Dermis microvascular lymphatic vessel endothelial cell (primary cell): ENCODE measurements around the gene MIER2. TPM values are rescaled to one million over a fixed set of nuclear protein-coding genes. Genes with fewer than 3 reads are reported as not detected.

ENCODE experiments used
- DNase-seq, 2 donors: peaks; one replicate each; pipeline versions ENCODE4 v3.0.0 to v3.0.0-alpha.2; 2010; ENCODE audit warnings: low read depth in 2 of 2
- total RNA-seq: library from RNA; depleted of rRNA; stranded (reverse); fragments of >200 nt; gene quantifications from 2 replicates; pipeline ENCODE4 v1.2.1, GENCODE V29; 2014

The MIER2 gene
- total RNA-seq, 1 donor from 2014 or later, result 7.7 TPM

- no peak for DNase-seq
These were observed 10.1 kb downstream of the MIER2 start for GRCh38 chr19:334296-335071.

GRCh38 chr19:330503-330902, 14.1 kb downstream of the MIER2 start:
- no peak for DNase-seq

- DNase-seq, result no peak
These were observed 14.7 kb downstream of the MIER2 start for GRCh38 chr19:329876-330275.

DNA sequence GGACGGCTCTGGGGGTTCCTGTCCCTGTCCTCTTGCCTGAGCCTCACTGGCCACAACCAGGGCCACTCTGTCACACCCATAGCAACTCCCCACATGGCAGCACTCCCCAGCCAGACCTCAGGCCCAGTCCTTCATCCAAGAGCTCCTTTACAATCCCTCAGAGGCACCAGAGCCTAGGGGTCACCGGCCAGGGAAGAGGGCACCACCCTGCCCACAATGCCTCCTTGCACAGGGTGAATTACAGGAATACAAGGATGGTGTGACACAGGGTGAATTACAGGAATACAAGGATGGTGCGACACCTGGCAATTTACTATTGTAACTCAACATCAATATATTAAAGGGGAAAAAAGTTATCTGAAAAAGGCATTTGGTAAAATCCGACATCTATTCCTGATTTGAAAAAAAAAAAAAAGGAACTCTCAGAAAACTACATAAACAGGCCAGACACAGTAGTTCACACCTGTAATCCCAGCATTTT, 16.5 kb downstream of the MIER2 start:
- no peak for DNase-seq

DNA sequence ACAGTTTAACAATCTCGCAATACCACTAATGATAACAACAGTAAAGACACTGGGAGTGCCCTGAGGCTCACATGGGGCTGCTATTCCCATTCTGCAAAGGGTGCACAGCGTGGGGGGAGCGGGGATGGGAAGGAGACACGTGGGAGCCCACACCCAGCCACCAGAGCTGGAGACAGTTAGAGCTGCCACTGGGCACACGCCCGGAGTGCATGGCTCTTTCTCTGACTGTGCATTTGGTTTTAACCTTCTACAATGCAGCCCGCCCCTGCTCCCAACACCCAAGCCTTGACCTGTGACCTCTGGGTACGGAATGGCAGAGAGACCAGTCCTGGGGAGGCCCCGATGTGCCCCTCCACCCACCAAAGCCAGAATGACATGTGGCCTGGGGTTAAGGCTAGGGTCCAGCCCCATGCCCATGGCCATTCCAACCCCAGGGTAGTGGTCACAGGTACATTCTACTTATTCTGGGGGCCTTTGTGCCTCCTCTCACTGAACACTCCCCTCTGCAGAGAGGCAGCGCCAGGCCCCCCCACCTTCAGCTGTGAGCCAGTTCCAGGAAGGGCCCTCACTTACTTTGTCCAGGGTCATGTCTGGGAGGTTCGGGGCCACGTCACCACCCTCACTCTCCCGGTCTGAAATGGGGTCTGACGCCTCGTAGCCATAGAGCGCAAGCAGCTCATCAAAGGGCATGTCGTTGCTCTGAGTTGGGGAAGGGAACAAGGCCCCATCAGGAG, 17.1 kb downstream of the MIER2 start:
- no peak for DNase-seq

GRCh38 chr19:326871-327270, 17.7 kb downstream of the MIER2 start:
- no peak for DNase-seq

GRCh38 chr19:325937-326565, 18.5 kb downstream of the MIER2 start:
- DNase-seq, result no peak

DNA sequence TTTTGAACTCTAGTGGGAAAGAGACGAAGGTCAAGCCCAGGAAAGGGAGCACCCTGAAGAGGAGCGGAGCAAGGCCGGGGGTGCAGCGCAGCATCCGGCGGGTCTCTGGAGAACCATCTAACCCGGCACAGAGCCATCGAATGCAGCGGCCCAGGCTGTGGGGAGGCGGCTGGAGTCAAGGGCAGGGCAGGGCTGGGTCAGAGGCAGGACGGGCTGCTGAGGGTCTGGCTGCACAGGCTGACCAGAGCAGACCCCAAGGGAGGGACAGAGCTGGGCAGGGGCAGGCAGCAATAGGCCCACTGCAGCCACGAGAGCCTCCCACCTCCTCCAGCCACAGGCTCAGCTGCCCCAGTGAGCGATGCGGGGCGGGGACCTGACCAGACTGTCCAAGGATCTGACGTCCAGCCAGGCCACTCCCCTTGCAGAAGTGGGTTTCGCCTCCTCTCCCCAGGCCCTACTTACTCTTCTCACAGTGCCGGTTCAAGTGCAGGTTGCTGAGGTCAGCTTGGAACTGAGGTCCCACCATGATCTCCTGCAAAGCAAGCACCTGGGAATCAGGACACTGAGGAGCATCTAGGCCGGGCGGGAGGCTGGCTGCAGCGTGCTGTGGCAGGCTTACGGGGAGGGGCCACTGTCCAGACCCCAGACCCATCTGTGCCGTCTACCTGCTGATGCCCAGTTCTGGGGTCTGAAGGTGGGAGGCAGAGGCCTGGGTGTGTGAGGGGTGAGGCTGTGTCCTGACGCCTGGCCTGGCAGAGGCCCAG, 19.2 kb downstream of the MIER2 start:
- DNase-seq, result no peak

DNA sequence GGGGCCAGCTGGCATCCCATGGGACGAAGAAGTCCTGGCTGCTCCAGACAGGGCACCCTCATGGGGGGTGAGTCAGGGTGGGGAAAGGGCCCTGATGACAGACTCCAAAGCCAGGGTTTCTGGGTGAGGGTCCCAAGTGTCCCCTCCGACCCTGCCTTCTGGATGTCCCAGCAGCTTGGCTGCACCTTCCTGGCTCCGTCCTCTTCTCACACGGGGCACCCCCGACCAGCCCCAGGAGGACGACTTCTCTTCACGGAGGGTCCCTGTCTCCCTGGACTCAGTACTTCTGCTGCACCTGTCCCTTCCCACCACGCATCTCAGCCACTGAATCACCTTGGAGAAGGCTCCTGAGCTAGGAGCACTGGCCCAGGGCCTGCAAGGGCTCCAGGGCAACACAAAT, 19.9 kb downstream of the MIER2 start:
- DNase-seq, result no peak

DNA sequence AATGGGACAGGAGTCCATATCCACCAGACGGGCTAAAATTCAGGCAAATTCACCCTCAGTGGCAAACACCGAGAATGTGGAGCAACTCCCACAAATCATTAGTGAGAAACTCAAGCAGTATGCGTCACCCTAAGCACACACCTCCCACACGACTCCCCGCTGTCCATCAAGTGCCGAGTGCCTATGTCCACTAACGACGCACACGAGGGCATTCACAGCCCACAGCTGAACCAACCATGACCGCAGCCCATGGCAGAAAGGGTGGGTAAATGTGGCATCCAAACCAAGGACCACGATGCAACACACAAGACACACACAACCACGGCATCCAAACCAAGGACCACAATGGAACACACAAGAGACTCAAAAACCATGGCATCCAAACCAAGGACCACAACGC, 22.0 kb downstream of the MIER2 start:
- no peak for DNase-seq

DNA sequence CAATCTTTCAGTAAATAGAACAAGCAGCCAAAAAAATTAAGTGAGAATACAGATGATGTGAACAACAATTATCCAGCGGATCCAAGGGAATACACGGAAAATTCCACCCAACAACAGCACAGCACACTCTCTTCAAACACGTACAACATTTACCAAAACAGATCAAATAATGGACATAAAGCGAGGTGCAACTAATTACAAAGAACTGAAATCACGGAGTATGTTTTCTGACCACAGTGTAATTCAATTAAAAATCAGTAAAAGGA, 26.2 kb downstream of the MIER2 start:
- no peak for DNase-seq

- DNase-seq, result no peak
These were observed 26.7 kb downstream of the MIER2 start for GRCh38 chr19:317710-318508.

- no peak for DNase-seq
These were observed 28.8 kb downstream of the MIER2 start for GRCh38 chr19:315811-316210.

DNA sequence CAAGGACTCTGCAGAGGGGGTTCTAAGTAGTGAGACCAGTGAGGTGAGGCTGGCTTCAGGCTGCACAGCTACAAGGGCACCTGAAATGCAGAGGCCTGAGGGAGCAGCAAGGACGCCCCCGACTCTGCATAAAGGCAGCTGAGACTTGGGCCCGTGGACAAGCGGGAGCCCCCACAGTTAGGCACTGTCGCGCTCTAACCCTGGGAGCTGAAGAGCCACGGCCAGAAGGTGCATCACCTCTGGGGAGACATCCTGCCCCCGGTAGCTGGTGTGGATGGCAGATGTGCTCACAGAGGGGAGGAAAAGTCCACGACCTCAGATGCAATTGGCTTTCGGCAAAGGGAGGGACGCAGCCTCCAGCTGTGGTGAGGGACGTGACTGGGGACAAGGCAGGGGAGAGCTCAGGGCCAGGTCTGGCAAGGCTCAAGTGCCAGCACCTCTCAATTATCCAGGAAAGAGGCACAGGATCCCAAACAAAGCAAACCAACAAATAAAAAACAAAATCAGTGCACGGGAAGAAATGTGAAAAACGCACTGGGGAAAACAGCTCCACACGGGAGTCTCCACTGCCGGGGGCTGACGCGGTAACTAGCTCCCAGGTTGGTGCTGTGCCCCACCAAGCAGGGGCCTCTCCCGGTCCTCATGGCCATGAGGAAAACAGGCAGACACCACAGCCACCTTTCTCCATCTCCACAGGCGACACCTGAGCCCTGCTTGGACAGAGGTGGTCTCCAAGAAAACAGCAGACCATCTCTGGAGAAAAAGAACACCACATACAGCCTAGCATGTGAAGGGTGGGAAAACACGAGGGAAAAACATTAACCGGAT, 30.4 kb downstream of the MIER2 start:
- DNase-seq, result no peak

GRCh38 chr19:313169-313987, 31.2 kb downstream of the MIER2 start:
- peak in 1 of 2 donors; percentile 31 for DNase-seq

- DNase-seq, result peak in 1 of 2 donors; percentile 34
These were observed 32.8 kb downstream of the MIER2 start for GRCh38 chr19:311813-312261.

DNA sequence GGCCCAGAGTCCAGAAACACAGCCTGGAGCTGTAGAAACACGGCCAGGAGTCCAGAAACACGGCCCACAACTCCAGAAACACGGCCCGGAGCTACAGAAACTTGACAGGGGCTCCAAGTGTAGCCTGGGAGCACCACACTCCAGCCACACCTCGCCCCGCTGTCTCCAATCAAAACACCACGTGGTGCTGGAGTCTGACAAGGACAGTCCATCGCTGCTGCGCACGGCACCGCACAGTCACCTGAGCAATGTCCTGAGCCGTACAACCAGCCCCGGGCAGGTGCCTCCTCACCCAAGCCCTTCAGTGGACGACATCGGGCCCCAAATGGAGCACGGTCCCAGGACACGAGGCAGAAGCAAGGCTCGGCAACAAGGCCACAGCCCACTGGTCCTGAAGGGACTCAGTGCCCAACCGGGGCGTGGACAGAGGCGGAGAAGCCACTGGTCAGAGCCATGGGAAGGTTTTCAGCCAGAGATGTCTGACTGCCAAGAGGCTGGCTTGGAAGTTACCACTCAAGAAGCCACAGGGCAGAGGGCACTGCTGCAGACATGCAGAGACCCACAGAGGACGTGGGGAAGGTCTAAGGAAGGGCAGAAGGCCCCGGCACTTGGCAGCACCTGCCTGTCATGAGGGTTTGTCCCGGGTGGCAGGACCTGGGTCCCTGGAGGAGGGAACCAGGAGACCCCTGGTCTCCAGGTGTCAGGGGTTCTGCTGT, 33.7 kb downstream of the MIER2 start:
- no peak for DNase-seq

GRCh38 chr19:310141-310651, 34.4 kb downstream of the MIER2 start:
- DNase-seq, result peak in 1 of 2 donors; percentile 46
